GM13977 (cell line): Measurements from ENCODE around the gene C20orf144.

Experiments
- DNase-seq: peaks from one replicate; pipeline ENCODE4 v3.0.0; 2012; ENCODE audit warnings: low spot score
- CTCF ChIP-seq: IDR thresholded peaks from 2 replicates; pipeline ENCODE4 v1.5.1; 2012; ENCODE audit warnings: mild to moderate bottlenecking, control low read depth; ENCODE audit not compliant: insufficient read depth; ENCODE audit errors: extremely low read depth, missing control alignments
- in situ Hi-C: fragments of 300-500 bp; cut with MboI; formaldehyde crosslinking; loops from one replicate; pipeline ENCODE4 v1.12.0; 2022; ENCODE audit warnings: low sequenced_read_pairs, low pct_unique_long_range_greater_than_20kb, mixed read lengths, inconsistent platforms; ENCODE audit not compliant: unreplicated experiment

Gene C20orf144

GRCh38 chr20:33653218-33653899 lies 8.8 kb upstream of the C20orf144 start:
- in situ Hi-C loops, result loop anchor here (10.0 kb wide), 1 partner anchor 199 kb away; no protein-coding TSS in a partner anchor
- peak; percentile 78 for TF ChIP-seq CTCF
- peak; percentile 77 for DNase-seq

- no peak for TF ChIP-seq CTCF
- in situ Hi-C loops, result loop anchor here (10.0 kb wide), 1 partner anchor 199 kb away; no protein-coding TSS in a partner anchor
- DNase-seq, result no peak
These were observed 8.1 kb upstream of the C20orf144 start for GRCh38 chr20:33653900-33654596.

GRCh38 chr20:33654680-33655161 lies 7.4 kb upstream of the C20orf144 start:
- in situ Hi-C loops, result loop anchor here (10.0 kb wide), 1 partner anchor 200 kb away; no protein-coding TSS in a partner anchor
- TF ChIP-seq CTCF, result no peak
- DNase-seq, result no peak

GRCh38 chr20:33655164-33655563 lies 7.0 kb upstream of the C20orf144 start:
- no peak for TF ChIP-seq CTCF
- DNase-seq, result no peak
- in situ Hi-C loops, result loop anchor here (10.0 kb wide), 1 partner anchor 200 kb away; no protein-coding TSS in a partner anchor

- no peak for DNase-seq
- in situ Hi-C loops, result loop anchor here (10.0 kb wide), 1 partner anchor 201 kb away; no protein-coding TSS in a partner anchor
- TF ChIP-seq CTCF, result no peak
These were observed 5.9 kb upstream of the C20orf144 start for GRCh38 chr20:33656010-33656782.
